CD4-positive, alpha-beta T cell treated with Interleukin-10 for 1 hour (primary cell): Measurements from ENCODE around the gene GSTA5.
"Not testable (repeated sequence)": the region's sequence is repeated elsewhere in the genome, so short reads cannot be mapped to it uniquely, and the experiment has no call there.

Experiments used
- DNase-seq: peaks from one replicate; pipeline ENCODE4 v3.0.0-alpha.2; 2020

Gene GSTA5

GRCh38 chr6:52830869-52831268 is 9.7 kb downstream of the GSTA5 start:
- not testable (repeated sequence) for DNase-seq

DNA sequence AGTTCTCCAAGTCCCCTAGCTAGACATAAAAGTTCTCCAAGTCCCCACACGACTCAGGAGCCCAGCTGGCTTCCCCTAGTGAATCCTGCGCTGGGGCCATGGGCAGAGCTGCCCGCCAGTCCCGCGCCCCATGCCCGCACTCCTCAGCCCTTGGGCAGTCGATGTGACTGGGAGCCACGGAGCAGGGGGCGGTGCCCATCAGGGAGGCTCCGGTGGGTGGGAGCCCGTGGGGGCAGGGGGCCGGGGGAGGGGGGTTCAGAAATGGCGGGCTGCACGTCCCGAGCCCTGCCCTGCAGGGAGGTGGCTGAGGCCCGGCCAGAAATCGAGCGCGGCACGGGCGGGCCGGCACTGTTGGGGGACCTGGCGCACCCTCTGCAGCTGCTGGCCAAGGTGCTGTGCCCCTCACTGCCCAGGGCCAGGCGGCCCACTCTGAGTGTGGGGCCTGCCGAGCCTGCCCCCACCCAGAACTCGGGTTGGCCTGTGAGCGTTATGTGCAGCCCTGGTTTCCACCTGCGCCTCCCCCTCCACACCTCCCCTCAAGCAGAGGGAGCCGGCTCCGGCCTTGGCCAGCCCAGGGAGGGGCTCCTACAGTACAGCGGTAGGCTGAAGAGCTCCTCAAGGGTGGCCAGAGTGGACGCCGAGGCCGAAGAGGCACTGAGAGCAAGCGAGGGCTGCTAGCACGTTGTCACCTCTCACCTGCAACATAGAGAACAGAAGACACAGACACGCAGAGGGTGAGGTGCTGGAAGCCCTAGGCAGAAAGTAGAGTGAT is 11.4 kb downstream of the GSTA5 start:
- DNase-seq, result no peak

DNA sequence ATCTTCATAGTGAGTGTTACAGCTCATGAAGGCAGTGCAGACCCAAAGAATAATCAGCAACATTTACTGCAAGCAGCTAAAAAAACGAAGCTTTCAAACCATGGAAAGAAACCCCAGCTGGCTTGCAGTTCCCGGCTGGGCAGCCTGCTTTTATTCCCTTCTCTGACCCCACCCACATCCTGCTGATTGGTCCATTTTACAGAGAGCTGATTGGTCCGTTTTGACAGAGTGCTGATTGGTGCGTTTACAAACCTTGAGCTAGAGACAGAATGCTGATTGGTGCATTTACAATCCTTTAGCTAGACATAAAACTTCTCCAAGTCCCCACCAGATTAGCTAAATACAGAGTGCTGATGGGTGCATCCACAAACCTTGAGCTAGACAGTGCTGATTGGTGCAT is 12.0 kb downstream of the GSTA5 start:
- not testable (repeated sequence) for DNase-seq

- not testable (repeated sequence) for DNase-seq
Observed at GRCh38 chr6:52827073-52827783, 13.4 kb downstream of the GSTA5 start.

GRCh38 chr6:52826513-52826912 is 14.1 kb downstream of the GSTA5 start:
- DNase-seq, result no peak

DNA sequence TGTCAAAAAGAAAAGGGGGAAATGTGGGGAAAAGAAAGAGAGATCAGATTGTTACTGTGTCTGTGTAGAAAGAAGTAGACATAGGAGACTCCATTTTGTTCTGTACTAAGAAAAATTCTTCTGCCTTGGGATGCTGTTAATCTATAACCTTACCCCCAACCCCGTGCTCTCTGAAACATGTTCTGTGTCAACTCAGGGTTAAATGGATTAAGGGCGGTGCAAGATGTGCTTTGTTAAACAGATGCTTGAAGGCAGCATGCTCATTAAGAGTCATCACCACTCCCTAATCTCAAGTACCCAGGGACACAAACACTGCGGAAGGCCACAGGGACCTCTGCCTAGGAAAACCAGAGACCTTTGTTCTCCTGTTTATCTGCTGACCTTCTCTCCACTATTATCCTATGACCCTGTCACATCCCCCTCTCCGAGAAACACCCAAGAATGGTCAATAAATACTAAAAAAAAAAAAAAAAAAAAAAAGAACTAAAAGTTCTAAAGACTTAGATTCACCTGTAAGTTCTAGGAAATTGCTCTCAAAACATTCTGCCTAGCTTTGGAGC is 14.6 kb downstream of the GSTA5 start:
- not testable (repeated sequence) for DNase-seq

- DNase-seq, result not testable (repeated sequence)
Observed at GRCh38 chr6:52825270-52825793, 15.3 kb downstream of the GSTA5 start.

- no peak for DNase-seq
Observed at GRCh38 chr6:52821842-52822241, 18.8 kb downstream of the GSTA5 start.

- DNase-seq, result no peak
Observed at GRCh38 chr6:52820198-52820597, 20.4 kb downstream of the GSTA5 start.

DNA sequence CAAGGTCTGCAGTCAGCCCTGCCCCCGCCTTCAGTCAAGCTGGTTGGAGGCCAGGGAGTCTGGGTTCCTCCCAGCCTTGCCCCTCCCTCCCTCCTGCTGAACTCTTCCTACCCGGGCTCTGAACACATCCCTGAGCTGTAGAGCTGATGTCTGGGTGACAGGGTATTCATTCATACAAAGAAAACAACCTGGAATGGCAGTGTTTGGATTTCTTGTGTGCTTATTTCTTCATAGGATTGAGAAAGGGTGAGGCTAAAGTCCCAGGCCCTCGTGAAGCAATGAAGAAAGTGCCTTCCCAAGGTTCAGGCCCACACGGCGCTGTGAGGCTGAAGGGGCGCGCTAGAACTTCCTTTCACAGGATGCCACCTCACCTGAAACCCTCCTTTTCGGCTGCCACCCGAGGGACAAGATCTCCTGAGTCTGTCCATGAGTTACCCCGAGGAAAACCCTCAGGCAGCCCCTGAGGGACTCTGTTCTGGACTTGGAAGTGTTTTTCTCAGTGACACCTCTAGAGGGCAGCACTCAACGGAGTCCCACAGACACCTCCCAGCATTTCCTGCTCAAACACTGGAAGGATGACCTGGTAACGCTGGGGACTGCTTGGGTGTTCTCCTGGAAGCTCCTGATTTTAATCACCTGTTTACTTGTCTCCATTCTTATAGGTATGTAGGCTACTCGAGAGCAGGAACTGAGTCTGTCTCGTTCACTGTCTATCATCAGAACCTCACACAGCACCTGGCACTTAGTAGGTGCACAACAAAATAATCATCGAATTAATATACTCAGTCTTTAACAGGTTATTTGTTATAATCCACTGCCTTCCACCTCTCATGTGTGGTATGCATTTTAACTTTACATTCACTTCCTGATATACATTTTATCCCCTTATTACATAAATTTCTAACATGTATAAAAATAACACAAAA is 25.2 kb downstream of the GSTA5 start:
- DNase-seq, result peak; percentile 48

DNA sequence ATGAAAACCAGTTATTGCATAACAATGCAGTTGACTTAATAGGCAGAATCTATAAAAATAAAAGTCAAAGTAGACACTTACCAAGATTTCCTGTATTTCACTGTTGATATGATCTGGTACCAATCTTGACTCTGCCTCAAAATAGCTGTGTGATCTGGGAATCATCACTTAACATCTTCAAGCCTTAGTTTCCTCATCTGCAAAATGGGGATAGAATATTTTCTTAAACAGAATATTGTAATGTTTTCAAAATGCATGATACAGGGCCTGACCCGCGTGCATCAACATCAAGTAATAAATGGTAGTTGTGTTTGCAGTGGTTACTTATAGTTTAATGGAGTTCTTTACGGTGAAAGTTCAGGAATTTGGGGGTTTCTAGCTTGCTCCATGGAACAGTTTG is 26.1 kb downstream of the GSTA5 start:
- not testable (repeated sequence) for DNase-seq

DNA sequence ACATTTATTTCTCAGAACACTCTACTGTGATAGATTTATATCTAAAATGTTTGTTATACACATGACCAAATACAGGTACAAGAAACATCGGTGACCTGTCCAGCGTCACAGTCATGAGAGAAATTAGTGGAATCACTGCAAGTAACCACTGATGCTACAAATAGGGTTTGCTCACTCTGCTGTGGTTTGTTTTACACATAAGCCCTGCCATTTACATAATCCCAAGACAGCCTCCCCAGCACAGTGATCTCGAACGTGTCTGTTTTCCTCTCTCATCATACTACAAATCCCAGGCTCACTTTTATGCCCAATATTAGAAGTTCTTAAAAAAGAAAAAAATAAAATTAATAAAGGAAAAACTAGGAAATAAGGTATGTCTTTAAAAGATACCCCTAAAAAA is 30.8 kb downstream of the GSTA5 start:
- not testable (repeated sequence) for DNase-seq

DNA sequence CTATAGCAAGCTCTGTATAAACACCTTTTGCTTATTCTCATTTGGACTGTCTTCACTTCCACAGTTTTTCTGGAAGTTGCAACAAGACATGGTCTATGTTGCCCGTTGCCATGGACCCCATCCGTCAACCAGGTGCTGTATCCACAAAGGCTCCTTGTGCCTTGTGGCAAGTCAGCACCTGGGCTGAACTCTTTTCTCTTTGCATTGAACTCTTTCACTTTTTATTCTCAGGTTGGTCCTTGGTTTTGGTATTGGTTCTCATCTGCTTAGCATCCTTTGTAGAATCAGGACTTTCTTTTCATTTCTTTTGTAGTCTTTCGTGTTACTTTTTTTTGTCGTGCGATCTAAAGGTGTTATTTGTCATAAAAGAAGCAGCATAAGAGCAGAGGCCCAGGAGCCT is 32.0 kb downstream of the GSTA5 start:
- DNase-seq, result no peak

- not testable (repeated sequence) for DNase-seq
Observed at GRCh38 chr6:52803668-52804255, 36.9 kb downstream of the GSTA5 start, which contains the start of gene GSTA1. Gene GSTA1, minus strand, starts transcription at chr6:52803816. Its CDS starts 4,549 bp downstream, at chr6:52799267.

DNA sequence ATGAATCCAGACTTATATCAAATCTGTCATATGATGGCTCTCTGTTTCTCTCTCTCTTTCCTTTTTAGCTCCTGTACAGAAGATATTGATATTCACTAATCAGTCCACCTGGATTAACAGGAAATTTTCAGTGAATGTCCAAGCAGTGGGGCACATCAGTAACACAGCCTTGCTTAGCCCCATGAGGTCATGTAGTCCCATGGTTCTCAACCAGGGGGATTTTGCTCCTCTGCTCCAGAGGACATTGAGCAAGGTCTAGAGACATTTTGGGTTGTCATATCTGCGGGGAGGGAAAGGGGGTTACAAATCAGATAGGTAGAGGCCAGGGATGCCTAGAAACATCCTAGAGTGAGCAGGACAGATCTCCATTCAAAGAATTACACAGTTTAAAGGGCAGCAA is 37.8 kb downstream of the GSTA5 start:
- no peak for DNase-seq

- no peak for DNase-seq
Observed at GRCh38 chr6:52801188-52801841, 39.3 kb downstream of the GSTA5 start.

DNA sequence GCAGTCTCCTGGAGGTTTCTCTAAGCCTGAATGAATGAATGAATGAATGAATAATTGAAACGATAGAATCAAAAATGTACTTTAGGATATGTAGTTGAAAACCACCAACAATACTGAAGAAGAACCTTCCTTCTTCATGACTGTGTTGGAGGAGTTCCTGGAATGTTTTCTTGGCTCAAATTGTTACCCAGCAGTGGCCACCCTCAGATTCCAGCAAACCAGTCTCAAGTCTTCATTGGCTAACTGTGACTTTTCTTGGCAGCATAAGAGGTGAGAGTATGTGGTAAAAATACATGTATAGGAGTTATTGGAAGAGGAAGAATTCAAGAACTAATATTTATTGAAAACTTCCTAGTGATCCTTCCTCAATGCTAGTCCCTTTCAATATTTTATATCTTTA is 41.3 kb downstream of the GSTA5 start:
- not testable (repeated sequence) for DNase-seq

GRCh38 chr6:52794366-52794765 is 46.2 kb downstream of the GSTA5 start:
- DNase-seq, result not testable (repeated sequence)

DNA sequence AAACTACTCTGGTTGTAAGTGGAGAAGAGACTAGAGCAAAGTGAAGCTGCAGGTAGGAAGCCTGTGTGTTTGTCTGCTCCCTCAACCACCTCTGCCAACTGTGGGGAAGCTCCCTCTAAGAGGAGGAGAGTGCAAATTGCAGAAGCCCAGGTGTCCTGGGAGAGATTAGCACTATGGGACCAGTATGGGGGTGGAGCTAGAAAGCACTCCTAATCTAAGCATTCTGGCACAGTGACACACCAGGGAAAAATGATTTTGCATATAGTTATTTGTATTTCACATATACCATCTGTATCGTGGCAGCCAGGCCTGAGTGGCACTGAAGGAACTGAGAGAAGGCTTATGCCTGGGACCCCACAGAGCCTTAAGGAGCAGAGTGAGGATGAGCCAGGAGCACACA is 49.8 kb downstream of the GSTA5 start:
- no peak for DNase-seq

DNA sequence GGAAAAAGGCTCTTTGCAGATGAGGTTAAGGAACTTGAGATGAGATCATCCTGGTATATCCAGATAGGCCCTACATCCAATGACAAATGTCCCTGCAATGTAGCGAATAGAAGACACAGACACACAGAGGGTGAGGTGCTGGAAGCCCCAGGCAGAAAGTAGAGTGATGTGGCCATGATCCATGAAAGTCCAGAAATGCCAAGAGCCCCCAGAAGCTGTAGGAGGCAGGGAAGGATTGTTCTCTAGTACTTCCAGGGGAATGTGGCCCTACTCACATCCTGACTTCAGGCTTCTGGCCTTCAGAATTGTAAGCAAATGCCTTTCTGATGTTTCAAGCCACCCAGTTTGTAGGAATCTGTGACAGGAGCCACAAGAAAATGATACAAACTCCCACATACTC is 51.0 kb downstream of the GSTA5 start:
- DNase-seq, result not testable (repeated sequence)

DNA sequence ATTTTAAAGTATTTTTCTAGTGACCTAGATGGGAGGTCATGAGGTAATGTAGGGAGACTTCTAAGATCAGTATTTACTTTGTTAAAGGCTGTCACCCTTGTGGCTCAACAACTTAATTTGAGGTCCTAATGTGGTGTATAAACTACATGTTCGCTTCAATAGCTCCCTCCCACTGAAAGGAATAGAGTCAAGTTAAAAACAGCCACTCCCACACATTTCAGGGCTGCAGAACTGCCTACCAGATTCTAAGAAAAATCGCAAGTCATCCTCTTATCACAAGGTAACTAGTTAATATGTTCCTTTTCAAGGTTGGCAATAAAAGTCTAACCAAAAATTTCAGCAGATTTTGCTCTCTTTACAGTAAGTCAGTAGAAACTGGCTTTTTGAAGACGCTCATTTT is 52.1 kb downstream of the GSTA5 start:
- DNase-seq, result no peak

DNA sequence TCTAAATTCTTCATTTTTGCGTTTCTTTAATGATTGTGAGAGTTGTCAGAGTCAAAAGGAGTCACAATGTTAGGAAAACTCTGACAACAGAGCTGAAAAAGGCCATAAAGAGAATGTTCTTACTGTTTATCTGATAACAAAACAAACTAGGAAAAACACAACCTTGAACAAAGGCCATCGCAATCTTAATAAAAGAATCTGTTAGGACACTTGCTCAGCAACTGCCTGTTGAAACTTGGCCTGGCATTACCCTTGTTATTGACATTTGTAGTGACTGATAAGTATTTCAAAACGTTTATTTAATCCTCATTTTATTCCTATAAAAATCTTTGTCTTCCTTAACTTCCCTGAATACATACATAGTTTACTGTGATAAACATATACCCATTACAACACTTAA is 52.7 kb downstream of the GSTA5 start:
- DNase-seq, result no peak
